Measurements from ENCODE around the gene KLHL36.
A peak's percentile ranks its signal among the peaks of the same experiment; 100 is the strongest.
"Not testable (repeated sequence)": the region's sequence is repeated elsewhere in the genome, so short reads cannot be mapped to it uniquely, and the experiment has no call there.

KLHL36 gene

GRCh38 chr16:84616515-84616914, 31.8 kb upstream of the KLHL36 start:
- DNase-seq (ENCODE audit: low read depth), result no peak

- DNase-seq (ENCODE audit: low read depth), result no peak
These were observed 31.1 kb upstream of the KLHL36 start for GRCh38 chr16:84617041-84617790.

GRCh38 chr16:84617791-84618580, 30.3 kb upstream of the KLHL36 start, which contains the start of gene COTL1:
Gene COTL1, minus strand, starts transcription at chr16:84618078. Its CDS starts 164 bp downstream, at chr16:84617914.
- peak; percentile 96 for DNase-seq (ENCODE audit: low read depth)

GRCh38 chr16:84618581-84619460, 29.5 kb upstream of the KLHL36 start:
- peak; percentile 98 for DNase-seq (ENCODE audit: low read depth)

GRCh38 chr16:84620913-84621312, 27.4 kb upstream of the KLHL36 start:
- DNase-seq (ENCODE audit: low read depth), result not testable (repeated sequence)

- no peak for DNase-seq (ENCODE audit: low read depth)
These were observed 22.8 kb upstream of the KLHL36 start for GRCh38 chr16:84625556-84625955.

GRCh38 chr16:84628226-84628731, 20.0 kb upstream of the KLHL36 start:
- DNase-seq (ENCODE audit: low read depth), result no peak

- no peak for DNase-seq (ENCODE audit: low read depth)
These were observed 18.7 kb upstream of the KLHL36 start for GRCh38 chr16:84629580-84629979.

GRCh38 chr16:84630009-84630408, 18.3 kb upstream of the KLHL36 start:
- DNase-seq (ENCODE audit: low read depth), result no peak

GRCh38 chr16:84630446-84631152, 17.7 kb upstream of the KLHL36 start:
- DNase-seq (ENCODE audit: low read depth), result no peak

- DNase-seq (ENCODE audit: low read depth), result no peak
These were observed 17.2 kb upstream of the KLHL36 start for GRCh38 chr16:84631153-84631466.

- DNase-seq (ENCODE audit: low read depth), result no peak
These were observed 16.4 kb upstream of the KLHL36 start for GRCh38 chr16:84631886-84632285.

- DNase-seq (ENCODE audit: low read depth), result not testable (repeated sequence)
These were observed 15.4 kb upstream of the KLHL36 start for GRCh38 chr16:84632862-84633261.

GRCh38 chr16:84633622-84634021, 14.7 kb upstream of the KLHL36 start:
- DNase-seq (ENCODE audit: low read depth), result no peak

GRCh38 chr16:84635702-84636101, 12.6 kb upstream of the KLHL36 start:
- no peak for DNase-seq (ENCODE audit: low read depth)

- no peak for DNase-seq (ENCODE audit: low read depth)
These were observed 10.6 kb upstream of the KLHL36 start for GRCh38 chr16:84637709-84638108.

GRCh38 chr16:84638231-84638806, 10.0 kb upstream of the KLHL36 start:
- DNase-seq (ENCODE audit: low read depth), result no peak

- no peak for DNase-seq (ENCODE audit: low read depth)
These were observed 8.2 kb upstream of the KLHL36 start for GRCh38 chr16:84640145-84640544.

- no peak for DNase-seq (ENCODE audit: low read depth)
These were observed 6.5 kb upstream of the KLHL36 start for GRCh38 chr16:84641643-84642358.

- peak; percentile 90 for DNase-seq (ENCODE audit: low read depth)
These were observed 5.1 kb upstream of the KLHL36 start for GRCh38 chr16:84643180-84643583.

GRCh38 chr16:84643674-84644073, 4.6 kb upstream of the KLHL36 start:
- no peak for DNase-seq (ENCODE audit: low read depth)

Data from HS-27A (cell line).